ENCODE measurements around the gene CDC37L1. TPM values are rescaled to one million over a fixed set of nuclear protein-coding genes. Genes with fewer than 3 reads are reported as not detected.
A peak's percentile ranks its signal among the peaks of the same experiment; 100 is the strongest.
"Not testable (repeated sequence)": the region's sequence is repeated elsewhere in the genome, so short reads cannot be mapped to it uniquely, and the experiment has no call there.

CDC37L1 gene
- total RNA-seq, 4 donors from 2014 or later, result 12.0 to 28.7 (median 20.0) TPM

- Histone ChIP-seq H3K9me3 (no peaks in the 10 kb centered on the region), H3K27me3 (no peaks in the 10 kb centered on the region), H3K4me3 (no peak overlapping the region), H3K27ac (no peak overlapping the region), H3K4me1 (no peaks in the 10 kb centered on the region), H3K36me3 (no peaks in the 10 kb centered on the region)
- peak; percentile 44 to 63 (median 52) for TF ChIP-seq CTCF (IDR thresholded peaks at IDR 0.05)
- TF ChIP-seq POLR2A (IDR thresholded peaks at IDR 0.05), result no peak
- intact Hi-C loops (cut with DNase I; ENCODE audit: low total_unique reads) (no loop called here), in situ Hi-C loops (cut with MboI; ENCODE audit: low pct_ligation_motif_present in 1 of 4, low pct_unique_long_range_greater_than_20kb in 1 of 4, low sequenced_read_pairs in 3 of 4) (loop anchor here (10.0 to 25.0 kb wide), 6 partner anchors 235 to 845 kb away; partner anchors contain the start of genes JAK2 (in 3 of the 4), PLGRKT (in 3 of the 4) and INSL6 (in 1 of the 4))
- no peak for DNase-seq
- 28 to 42% methylated on average over 6 to 8 of the region's 8 CpGs for WGBS, 2 donors (ENCODE audit: low coverage in 1 of 2)
These were observed 70.8 kb downstream of the CDC37L1 start for GRCh38 chr9:4750023-4750673.

- H3K4me3 ChIP-seq; DNase-seq; H3K9me3 ChIP-seq; H3K27me3 ChIP-seq; H3K36me3 ChIP-seq; H3K27ac ChIP-seq; intact Hi-C loops (cut with DNase I; ENCODE audit: low total_unique reads): not testable (repeated sequence)
- peaks cover 0 to 11% (median 0%) of the 10 kb centered on the region in 4 donors for H3K4me1 ChIP-seq
- in situ Hi-C loops (cut with MboI; ENCODE audit: low pct_ligation_motif_present in 1 of 4, low pct_unique_long_range_greater_than_20kb in 1 of 4, low sequenced_read_pairs in 3 of 4), result loop anchor here (10.0 to 25.0 kb wide), 6 partner anchors 230 to 840 kb away; partner anchors contain the start of genes JAK2 (in 3 of the 4), PLGRKT (in 3 of the 4) and INSL6 (in 1 of the 4)
These were observed 75.2 kb downstream of the CDC37L1 start for GRCh38 chr9:4754530-4754929.

GRCh38 chr9:4755026-4755609, 75.7 kb downstream of the CDC37L1 start:
- no peak overlapping the region for H3K27ac ChIP-seq
- no peaks in the 10 kb centered on the region for H3K9me3 ChIP-seq
- 63 to 85% methylated on average over 3 to 5 of the region's 5 CpGs for WGBS, 2 donors (ENCODE audit: low coverage in 1 of 2)
- no peak overlapping the region for H3K4me3 ChIP-seq
- peaks cover 0 to 11% (median 0%) of the 10 kb centered on the region in 4 donors for H3K4me1 ChIP-seq
- H3K27me3 ChIP-seq, result no peaks in the 10 kb centered on the region
- DNase-seq, result no peak
- no peaks in the 10 kb centered on the region for H3K36me3 ChIP-seq
- in situ Hi-C loops (cut with MboI; ENCODE audit: low pct_ligation_motif_present in 1 of 4, low pct_unique_long_range_greater_than_20kb in 1 of 4, low sequenced_read_pairs in 3 of 4), result loop anchor here (10.0 to 25.0 kb wide), 6 partner anchors 230 to 840 kb away; partner anchors contain the start of genes JAK2 (in 3 of the 4), PLGRKT (in 3 of the 4) and INSL6 (in 1 of the 4)
- intact Hi-C loops (cut with DNase I; ENCODE audit: low total_unique reads), result no loop called here
- TF ChIP-seq CTCF (IDR thresholded peaks at IDR 0.05), result no peak
- no peak for TF ChIP-seq POLR2AphosphoS5 (IDR thresholded peaks at IDR 0.05)
- TF ChIP-seq POLR2A (IDR thresholded peaks at IDR 0.05), result no peak
- TF ChIP-seq EP300 (IDR thresholded peaks at IDR 0.05; ENCODE audit: low read depth), result no peak

- intact Hi-C loops (cut with DNase I; ENCODE audit: low total_unique reads) (no loop called here), in situ Hi-C loops (cut with MboI; ENCODE audit: low pct_ligation_motif_present in 1 of 4, low pct_unique_long_range_greater_than_20kb in 1 of 4, low sequenced_read_pairs in 3 of 4) (loop anchor here (10.0 to 25.0 kb wide), 6 partner anchors 228 to 838 kb away; partner anchors contain the start of genes JAK2 (in 3 of the 4), PLGRKT (in 3 of the 4) and INSL6 (in 1 of the 4))
- no peaks in the 10 kb centered on the region for H3K27me3 ChIP-seq
- no peak overlapping the region for H3K27ac ChIP-seq
- 64 to 82% methylated on average over 3 to 4 of the region's 4 CpGs for WGBS, 2 donors (ENCODE audit: low coverage in 1 of 2)
- peaks cover 0 to 11% (median 0%) of the 10 kb centered on the region in 4 donors for H3K4me1 ChIP-seq
- H3K9me3 ChIP-seq, result no peaks in the 10 kb centered on the region
- H3K4me3 ChIP-seq, result no peak overlapping the region
- DNase-seq, result no peak
- TF ChIP-seq POLR2A (IDR thresholded peaks at IDR 0.05) (no peak), EP300 (IDR thresholded peaks at IDR 0.05; ENCODE audit: low read depth) (no peak), POLR2AphosphoS5 (IDR thresholded peaks at IDR 0.05) (no peak), CTCF (IDR thresholded peaks at IDR 0.05) (no peak)
- H3K36me3 ChIP-seq, result no peaks in the 10 kb centered on the region
These were observed 77.1 kb downstream of the CDC37L1 start for GRCh38 chr9:4756420-4756819.

Other genes starting within 250 kb of the CDC37L1 start
- 10 to 100 TPM in 3 of 4 donors, under 1 TPM in 1; 0.80 to 63.2 (median 28.7) TPM for gene SLC1A1, start 189.1 kb upstream of the CDC37L1 start, total RNA-seq
- gene PLPP6, start 17.3 kb upstream of the CDC37L1 start, total RNA-seq, result 10 to 100 TPM in 3 of 4 donors, 1 to 10 TPM in 1; 7.1 to 22.7 (median 16.3) TPM
- 10 to 100 TPM in 1 of 4 donors, 1 to 10 TPM in 2, not detected in 1; 1.9 to 13.2 (median 5.5) TPM for gene SPATA6L, start 13.1 kb upstream of the CDC37L1 start, total RNA-seq
- 100 to 1,000 TPM in 2 of 4 donors, 10 to 100 TPM in 2; 25.9 to 121 (median 82.3) TPM for gene AK3, start 61.6 kb downstream of the CDC37L1 start, total RNA-seq
- gene RCL1, start 113.4 kb downstream of the CDC37L1 start, total RNA-seq, result 10 to 100 TPM in 1 of 4 donors, 1 to 10 TPM in 3; 2.6 to 23.5 (median 7.3) TPM

Measured in transverse colon (tissue), 4 donors.